K562 (cell line): ENCODE measurements around the gene SLC30A7. TPM values are rescaled to one million over a fixed set of nuclear protein-coding genes. Genes with fewer than 3 reads are reported as not detected.

Source experiments
- AFF4 ChIP-seq: sonication (generic); formaldehyde crosslinking; IDR thresholded peaks from 2 replicates; pipeline ENCODE4 v1.8.0; 2023; ENCODE audit warnings: mild to moderate bottlenecking, missing genetic modification reagents
- ATF7 ChIP-seq: fragments of 450-650 bp; IDR thresholded peaks from 2 replicates; pipeline ENCODE4 v1.7.1; 2014; ENCODE audit warnings: mild to moderate bottlenecking, moderate library complexity
- EP300 ChIP-seq: IDR thresholded peaks from 2 replicates; pipeline ENCODE4 v1.6.1; 2012; ENCODE audit warnings: low read length, improper control_type of control experiment
- ETV5 ChIP-seq: sonication (generic); formaldehyde crosslinking; IDR thresholded peaks from 2 replicates; pipeline ENCODE4 v1.4.0; 2020; ENCODE audit warnings: low read depth, mild to moderate bottlenecking, missing genetic modification reagents
- GABPB1 ChIP-seq: sonication (generic); formaldehyde crosslinking; IDR thresholded peaks from 2 replicates; pipeline ENCODE4 v1.8.0; 2022; ENCODE audit warnings: mild to moderate bottlenecking, missing genetic modification reagents
- GTF2A2 ChIP-seq: IDR thresholded peaks from 2 replicates; pipeline ENCODE4 v1.6.1; 2016; ENCODE audit warnings: mild to moderate bottlenecking, missing genetic modification characterization, missing compliant biosample characterization
- HCFC1 ChIP-seq: IDR thresholded peaks from 2 replicates; pipeline ENCODE4 v1.6.1; 2012; ENCODE audit warnings: low read depth, low read length, improper control_type of control experiment
- KDM5B ChIP-seq: fragments of 200-600 bp; sonication (generic); IDR thresholded peaks from 2 replicates; pipeline ENCODE4 v1.6.1; 2012; ENCODE audit warnings: low read depth, mild to moderate bottlenecking, moderate library complexity, low read length, control low read depth, inconsistent platforms; ENCODE audit not compliant: insufficient replicate concordance
- MAZ ChIP-seq, 2 experiments: fragments of 450-650 bp in 1 of 2; sonication (generic) in 1 of 2; formaldehyde crosslinking; IDR thresholded peaks in 1 of 2; conservative IDR thresholded peaks in 1 of 2; 2 replicates each; pipeline versions ENCODE4 v1.4.0 to v1.5.0; 2020; ENCODE audit warnings: mild to moderate bottlenecking in 1 of 2, missing genetic modification reagents in 1 of 2
- MEF2D ChIP-seq: conservative IDR thresholded peaks from 2 replicates; pipeline ENCODE4 v1.6.1; 2016; ENCODE audit warnings: low read depth, missing genetic modification characterization, missing compliant biosample characterization
- NEUROD1 ChIP-seq: fragments of 150-350 bp; IDR thresholded peaks from 2 replicates; pipeline ENCODE4 v1.6.1; 2014; ENCODE audit warnings: borderline replicate concordance, low read length, low read depth; ENCODE audit not compliant: partially characterized antibody
- NR0B1 ChIP-seq: fragments of 450-650 bp; IDR thresholded peaks from one replicate; pipeline ENCODE4 v1.6.1; 2018; ENCODE audit warnings: mild to moderate bottlenecking, moderate library complexity; ENCODE audit not compliant: partially characterized antibody
- POLR2AphosphoS5 ChIP-seq: IDR thresholded peaks from 2 replicates; pipeline ENCODE4 v1.6.1; 2011; ENCODE audit warnings: mild to moderate bottlenecking, low read depth, low read length, moderate library complexity; ENCODE audit not compliant: control insufficient read depth, insufficient read depth
- RAD51 ChIP-seq: fragments of 450-650 bp; IDR thresholded peaks from 2 replicates; pipeline ENCODE4 v1.7.1; 2016; ENCODE audit warnings: low read depth, mild to moderate bottlenecking, borderline replicate concordance
- TBP ChIP-seq: optimal IDR thresholded peaks from 2 replicates; pipeline ENCODE3; 2011; ENCODE audit warnings: low read depth, low read length, improper control_type of control experiment
- ZFX ChIP-seq: sonication (generic); formaldehyde crosslinking; IDR thresholded peaks from 2 replicates; pipeline ENCODE4 v1.8.0; 2022; ENCODE audit warnings: mild to moderate bottlenecking, missing genetic modification reagents, moderate library complexity
- ZNF384 ChIP-seq: IDR thresholded peaks from 2 replicates; pipeline ENCODE4 v1.6.1; 2012; ENCODE audit warnings: low read depth, low read length, improper control_type of control experiment
- ZNF778 ChIP-seq: fragments of 450-650 bp; formaldehyde crosslinking; IDR thresholded peaks from 2 replicates; pipeline ENCODE4 v1.4.0; 2020; ENCODE audit warnings: mild to moderate bottlenecking, moderate library complexity
- polyA plus RNA-seq, 8 experiments: library from polyadenylated mRNA; depleted of rRNA in 4 of 8; stranded (reverse) in 5 of 8; unstranded in 3 of 8; fragments of >200 nt; fragmentation: Nextera tagmentation in 2 of 8; fragmentation: Illumina TruSeq in 1 of 8; extraction: Ambion mirVana in 2 of 8; extraction: Trizol in 1 of 8; gene quantifications; 2 replicates each; pipeline versions ENCODE4 v1.2.1 to v1.2.3, GENCODE V29; 2011 to 2014; ENCODE audit warnings: inconsistent platforms in 1 of 8, missing spikeins in 1 of 8
- total RNA-seq, 7 experiments: library from RNA; depleted of rRNA in 6 of 7; stranded (reverse); fragments of >200 nt in 6 of 7; fragmentation: Illumina TruSeq in 2 of 7; extraction: Trizol in 2 of 7; gene quantifications; 2 replicates each; pipeline versions ENCODE4 v1.2.1 to v1.2.3, GENCODE V29; 2011 to 2021; ENCODE audit warnings: low replicate concordance in 1 of 7

SLC30A7 gene
- total and polyA plus RNA-seq, 9 of the 15 experiments (the other 6 are each of a cell fraction or from before 2014, with no cell fraction given) = 3.5 to 17.1 (median 7.2) TPM

- TF ChIP-seq ZNF778 (CRISPR knock-in tag) = no peak
- no peak for TF ChIP-seq NEUROD1
- TF ChIP-seq ETV5 (CRISPR knock-in tag) = peak; percentile 78
- TF ChIP-seq EP300 = peak; percentile 24; the same call in 1 of the 2 replicates
- TF ChIP-seq GTF2A2 (tag) = 0 out of 2 replicates have a peak, but pooled peaks have one; percentile 38
- TF ChIP-seq ZNF384 = peak; percentile 69
- peak; percentile 77 for TF ChIP-seq ZFX (CRISPR knock-in tag)
- TF ChIP-seq MEF2D (tag) = 0 out of 2 replicates have a peak, but pooled peaks have one; percentile 36
- TF ChIP-seq MAZ (CRISPR knock-in tag; conservative IDR thresholded peaks at IDR 0.05 in 1 of 2, IDR thresholded peaks at IDR 0.05 in 1 of 2) = peak in 1 of 2 experiments; percentile 96; a peak in 3 of 4 replicates
- TF ChIP-seq POLR2AphosphoS5 = peak; percentile 40; the same call in 1 of the 2 replicates
- peak; percentile 73 for TF ChIP-seq KDM5B
- TF ChIP-seq ATF7 = peak; percentile 31; the same call in 1 of the 2 replicates
- TF ChIP-seq GABPB1 = peak; percentile 91
- TF ChIP-seq NR0B1 = no peak
- peak; percentile 68 for TF ChIP-seq AFF4 (CRISPR knock-in tag)
- no peak for TF ChIP-seq RAD51
- TF ChIP-seq TBP = peak; percentile 65
- peak; percentile 62 for TF ChIP-seq HCFC1
Observed at GRCh38 chr1:100894603-100895539, 1.0 kb upstream of the SLC30A7 start, which contains the start of gene EXTL2 (continued).
